G401 (cell line): ENCODE results near the gene CLMP. TPM values are rescaled to one million over a fixed set of nuclear protein-coding genes. Genes with fewer than 3 reads are reported as not detected.
A peak's percentile ranks its signal among the peaks of the same experiment; 100 is the strongest.

Experiments
- DNase-seq: peaks from one replicate; pipeline ENCODE4 v3.0.0-alpha.2; 2015; ENCODE audit warnings: low spot score
- in situ Hi-C: cut with HindIII; loops from 2 replicates; pipeline ENCODE4 v1.10.0; 2016; ENCODE audit warnings: low sequenced_read_pairs, mixed read lengths
- total RNA-seq: library from RNA; depleted of rRNA; stranded (reverse); fragments of >200 nt; shearing (Covaris generic); gene quantifications from 2 replicates; pipeline ENCODE4 v1.2.3, GENCODE V29; 2014

The CLMP gene
- total RNA-seq, 1 experiment from 2014 or later, result 0.37 TPM

- in situ Hi-C loops, result no loop called here
- no peak for DNase-seq
Observed at GRCh38 chr11:123196060-123196714, 1.1 kb upstream of the CLMP start.

- DNase-seq, result no peak
- in situ Hi-C loops, result no loop called here
Observed at GRCh38 chr11:123194337-123195187, 486 bp downstream of the CLMP start.

- in situ Hi-C loops, result no loop called here
- no peak for DNase-seq
Observed at GRCh38 chr11:123193742-123194141, 1.3 kb downstream of the CLMP start.

- in situ Hi-C loops, result no loop called here
- DNase-seq, result no peak
Observed at GRCh38 chr11:123191939-123192338, 3.1 kb downstream of the CLMP start.

GRCh38 chr11:123190518-123190917 is 4.5 kb downstream of the CLMP start:
- DNase-seq, result no peak
- in situ Hi-C loops, result no loop called here

GRCh38 chr11:123188508-123189165 is 6.4 kb downstream of the CLMP start:
- in situ Hi-C loops, result no loop called here

GRCh38 chr11:123187665-123188507 is 7.2 kb downstream of the CLMP start:
- DNase-seq, result peak; percentile 60
- in situ Hi-C loops, result no loop called here

More at GRCh38 chr11:123188508-123189165, 6.4 kb downstream of the CLMP start:
- peak; percentile 69 for DNase-seq

GRCh38 chr11:123187248-123187647 is 7.8 kb downstream of the CLMP start:
- in situ Hi-C loops, result no loop called here

GRCh38 chr11:123186286-123186685 is 8.8 kb downstream of the CLMP start:
- in situ Hi-C loops, result no loop called here
- DNase-seq, result no peak

More at GRCh38 chr11:123187248-123187647, 7.8 kb downstream of the CLMP start:
- DNase-seq, result no peak

GRCh38 chr11:123185326-123185725 is 9.7 kb downstream of the CLMP start:
- in situ Hi-C loops, result no loop called here
- DNase-seq, result no peak

GRCh38 chr11:123184531-123184930 is 10.5 kb downstream of the CLMP start:
- DNase-seq, result no peak
- in situ Hi-C loops, result no loop called here

- in situ Hi-C loops, result no loop called here
- DNase-seq, result no peak
Observed at GRCh38 chr11:123183391-123184099, 11.5 kb downstream of the CLMP start.

GRCh38 chr11:123181767-123182500 is 13.1 kb downstream of the CLMP start:
- in situ Hi-C loops, result no loop called here

GRCh38 chr11:123181075-123181474 is 14.0 kb downstream of the CLMP start:
- DNase-seq, result no peak

More at GRCh38 chr11:123181767-123182500, 13.1 kb downstream of the CLMP start:
- no peak for DNase-seq

GRCh38 chr11:123180574-123180973 is 14.5 kb downstream of the CLMP start:
- DNase-seq, result no peak
- in situ Hi-C loops, result no loop called here

More at GRCh38 chr11:123181075-123181474, 14.0 kb downstream of the CLMP start:
- in situ Hi-C loops, result no loop called here

GRCh38 chr11:123180166-123180565 is 14.9 kb downstream of the CLMP start:
- in situ Hi-C loops, result no loop called here
- DNase-seq, result no peak

GRCh38 chr11:123179586-123179985 is 15.5 kb downstream of the CLMP start:
- DNase-seq, result no peak
- in situ Hi-C loops, result loop anchor here (5.0 kb wide), 1 partner anchor 62 kb away; no protein-coding TSS in a partner anchor

- no peak for DNase-seq
- in situ Hi-C loops, result loop anchor here (5.0 kb wide), 1 partner anchor 61 kb away; no protein-coding TSS in a partner anchor
Observed at GRCh38 chr11:123178186-123178585, 16.9 kb downstream of the CLMP start.
